Measurements from ENCODE around the gene MGAT4A. TPM values are rescaled to one million over a fixed set of nuclear protein-coding genes. Genes with fewer than 3 reads are reported as not detected.
A peak's percentile ranks its signal among the peaks of the same experiment; 100 is the strongest.

MGAT4A gene
- total and polyA plus RNA-seq, 2 of the 8 experiments (the other 6 are each of a cell fraction or from before 2014, with no cell fraction given): 1.4 to 7.7 TPM

DNA sequence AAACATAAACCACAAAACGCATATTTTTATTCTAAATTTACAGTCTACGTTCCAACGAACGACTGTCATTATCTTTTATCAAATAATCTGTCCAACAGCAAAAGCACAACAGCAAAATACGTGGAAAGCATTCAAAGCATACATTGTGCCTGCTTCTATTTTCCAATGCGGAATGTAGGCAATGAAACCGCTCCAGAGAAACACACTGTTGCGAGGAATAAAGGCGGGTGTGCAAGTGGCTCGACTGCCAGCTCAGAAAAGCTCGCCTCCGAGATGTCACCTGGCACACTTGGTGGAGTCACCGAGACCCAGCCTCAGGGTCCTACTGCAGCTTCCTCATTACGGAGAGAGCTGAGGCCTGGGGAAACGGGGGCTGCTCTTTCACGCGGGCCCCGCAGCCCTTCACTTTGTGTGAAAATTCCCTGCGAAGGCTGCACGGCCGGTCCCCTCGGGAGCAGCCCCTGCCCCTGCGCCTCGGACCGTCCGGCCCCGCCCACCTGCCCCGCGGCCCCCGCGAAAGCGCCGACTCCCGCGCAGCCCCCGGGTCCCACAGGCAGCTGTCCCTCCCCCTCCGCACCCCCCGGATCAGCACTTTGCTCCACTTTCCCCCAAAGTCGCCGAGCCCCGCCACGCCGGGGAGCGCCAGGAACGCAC lies 752 bp downstream of the MGAT4A start:
- Histone ChIP-seq H3K36me3 (ENCODE audit: control insufficient read depth in 2 of 4, insufficient read depth in 4 of 4, low read length in 3 of 4) (no peaks in the 10 kb centered on the region), H2BK12ac (ENCODE audit: low read depth, low read length) (no peak overlapping the region), H2AFZ (ENCODE audit: low read length) (peak overlapping the region; percentile 78; the same call in 1 of the 2 replicates), H2AK5ac (ENCODE audit: low read depth, low read length) (no peak overlapping the region), H3K9me3 (ENCODE audit: insufficient read depth in 2 of 2, low read depth in 1 of 2, low read length in 1 of 2) (peaks cover 0 to 5% of the 10 kb centered on the region in 2 experiments; a peak in 1 of 4 replicates), H3K79me2 (ENCODE audit: control insufficient read depth in 1 of 2, insufficient read depth in 2 of 2, low read length in 2 of 2) (no peaks in the 10 kb centered on the region), H3K18ac (ENCODE audit: extremely low read depth, low read length) (no peak overlapping the region), H3K23ac (ENCODE audit: insufficient read length) (no peak overlapping the region), H3K4ac (replicated peaks; ENCODE audit: insufficient read length, low read depth, low read length) (no peak overlapping the region), H3K56ac (replicated peaks; ENCODE audit: insufficient read length, low read depth, low read length) (no peak overlapping the region), H3K14ac (ENCODE audit: insufficient read length) (no peak overlapping the region), H3K4me1 (replicated peaks in 1 of 4; ENCODE audit: control insufficient read depth in 3 of 4, insufficient read depth in 4 of 4, low read length in 3 of 4) (peaks cover 0 to 5% (median under 1%) of the 10 kb centered on the region in 4 experiments; a peak in 3 of 7 replicates), H3K4me2 (ENCODE audit: insufficient read depth in 1 of 2, low read depth in 2 of 2, low read length in 2 of 2) (peak overlapping the region; percentile 72 to 76), H2BK20ac (ENCODE audit: low read length) (no peak overlapping the region), H3K4me3 (ENCODE audit: extremely low read depth in 1 of 4, insufficient read depth in 2 of 4, low read depth in 3 of 4, low read length in 4 of 4) (peak overlapping the region; percentile 46 to 70 (median 55)), H4K5ac (ENCODE audit: insufficient read length, low read depth, low read length) (no peak overlapping the region), H2BK5ac (ENCODE audit: low read depth, low read length) (no peak overlapping the region), H3K27ac (ENCODE audit: low read depth, low read length) (no peak overlapping the region), H3K9ac (replicated peaks in 1 of 4; ENCODE audit: extremely low read depth in 1 of 4, low read depth in 3 of 4, low read length in 3 of 4) (no peak overlapping the region), H4K8ac (ENCODE audit: extremely low read depth, insufficient read depth, low read length) (peak overlapping the region; percentile 57; the same call in 1 of the 2 replicates), H4K91ac (replicated peaks; ENCODE audit: insufficient read length, low read length) (no peak overlapping the region), H3K79me1 (ENCODE audit: low read depth, low read length) (no peaks in the 10 kb centered on the region), H3K27me3 (replicated peaks in 1 of 4; ENCODE audit: control insufficient read depth in 3 of 4, extremely low read depth in 1 of 4, insufficient read depth in 3 of 4, low read length in 3 of 4) (peaks cover 2 to 32% (median 27%) of the 10 kb centered on the region in 4 experiments), H2BK15ac (ENCODE audit: low read length) (no peak overlapping the region), H2BK120ac (replicated peaks; ENCODE audit: low read depth, low read length) (no peak overlapping the region), H4K20me1 (replicated peaks in 1 of 2; ENCODE audit: control insufficient read depth in 1 of 2, insufficient read depth in 2 of 2, low read length in 2 of 2) (no peaks in the 10 kb centered on the region), H3K23me2 (ENCODE audit: low read depth, low read length) (peaks cover 4% of the 10 kb centered on the region; the same call in 1 of the 2 replicates)
- CTCF ChIA-PET (ENCODE audit: partially characterized antibody): interaction anchor here (1.0 to 1.7 kb wide), 2 partner anchors 85 to 93 kb away, joined by 3 to 4 read pairs; no protein-coding TSS in a partner anchor
- WGBS, 2 experiments (ENCODE audit: extremely low coverage in 1 of 2, insufficient coverage in 1 of 2, insufficient read length in 1 of 2, insufficient replicate concordance in 2 of 2, low coverage in 1 of 2, low lambda C conversion rate in 2 of 2, missing lambda C conversion rate in 1 of 2): 11% methylated on average over 25 of the region's 45 CpGs; no CpG with 5 or more reads in 1 of the 2 experiments
- DNase-seq (ENCODE audit: low read depth in 1 of 2, low spot score in 2 of 2): peak in 1 of 2 experiments; percentile 62
- no peak for FAIRE-seq
- TF ChIP-seq SUZ12 (IDR thresholded peaks at IDR 0.05; ENCODE audit: low read length): peak; percentile 44; the same call in 1 of the 2 replicates
- TF ChIP-seq EZH2 (IDR thresholded peaks at IDR 0.05; ENCODE audit: low read depth, low read length, severe bottlenecking): peak; percentile 47
- TF ChIP-seq KDM4A (IDR thresholded peaks at IDR 0.05; ENCODE audit: low read depth, low read length, severe bottlenecking): peak; percentile 59
- TF ChIP-seq PHF8 (conservative IDR thresholded peaks at IDR 0.05; ENCODE audit: low read depth, low read length): 0 out of 2 replicates have a peak, but pooled peaks have one; percentile 16
- TF ChIP-seq SIN3A (conservative IDR thresholded peaks at IDR 0.05 in 1 of 2, IDR thresholded peaks at IDR 0.05 in 1 of 2; ENCODE audit: low read depth in 1 of 2, low read length in 2 of 2): 0 out of 4 replicates have a peak, but pooled peaks of 1 of the 2 experiments have one; percentile 31
- TF ChIP-seq MAFK (IDR thresholded peaks at IDR 0.05; ENCODE audit: low read depth, low read length): no peak
- TF ChIP-seq, protein P1, sequence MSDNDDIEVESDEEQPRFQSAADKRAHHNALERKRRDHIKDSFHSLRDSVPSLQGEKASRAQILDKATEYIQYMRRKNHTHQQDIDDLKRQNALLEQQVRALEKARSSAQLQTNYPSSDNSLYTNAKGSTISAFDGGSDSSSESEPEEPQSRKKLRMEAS (IDR thresholded peaks at IDR 0.05): no peak
- no peak for TF ChIP-seq EGR1 (IDR thresholded peaks at IDR 0.05; ENCODE audit: borderline replicate concordance, low read depth, low read length)
- no peak for TF ChIP-seq ZNF274 (IDR thresholded peaks at IDR 0.05; ENCODE audit: borderline replicate concordance, extremely low read depth, low read length)
- POLR2A ChIA-PET (ENCODE audit: partially characterized antibody): interaction anchor here (0.7 kb wide), 1 partner anchor 28 kb away, joined by 3 read pairs; no protein-coding TSS in a partner anchor

Data from H1 (cell line).